Smooth muscle cell (in vitro differentiated cells): Measurements from ENCODE around the gene IDH3A. TPM values are rescaled to one million over a fixed set of nuclear protein-coding genes. Genes with fewer than 3 reads are reported as not detected.

Experiments
- DNase-seq: peaks from one replicate; lab custom pipeline; 2025; ENCODE audit not compliant: unreplicated experiment; lab: John Stamatoyannopoulos, UW
- H2AFZ ChIP-seq: fragments of 200-600 bp; sonication (generic); 2 replicates; pipeline ENCODE4 v1.6.0; 2016; ENCODE audit warnings: antibody characterized with exemption, low read depth, mild to moderate bottlenecking
- H3F3A ChIP-seq: fragments of 200-600 bp; sonication (generic); 2 replicates; pipeline ENCODE4 v1.6.0; 2017; ENCODE audit warnings: antibody characterized with exemption, low read depth
- H3K27ac ChIP-seq: fragments of 200-600 bp; sonication (generic); 2 replicates; pipeline ENCODE4 v1.5.1; 2016; ENCODE audit warnings: low read depth, mild to moderate bottlenecking
- H3K27me3 ChIP-seq: fragments of 200-600 bp; sonication (generic); 2 replicates; pipeline ENCODE4 v1.6.1; 2016; ENCODE audit warnings: low read depth, mild to moderate bottlenecking
- H3K36me3 ChIP-seq: fragments of 200-600 bp; sonication (generic); 2 replicates; pipeline ENCODE4 v1.5.1; 2016; ENCODE audit warnings: low read depth
- H3K4me1 ChIP-seq: fragments of 200-600 bp; sonication (generic); 2 replicates; pipeline ENCODE4 v1.5.1; 2016; ENCODE audit warnings: low read depth
- H3K4me2 ChIP-seq: fragments of 200-600 bp; sonication (generic); 2 replicates; pipeline ENCODE4 v1.6.0; 2016; ENCODE audit warnings: mild to moderate bottlenecking
- H3K4me3 ChIP-seq: fragments of 200-600 bp; sonication (generic); 2 replicates; pipeline ENCODE4 v1.5.1; 2016; ENCODE audit warnings: mild to moderate bottlenecking
- H3K79me2 ChIP-seq: fragments of 200-600 bp; sonication (generic); 2 replicates; pipeline ENCODE4 v1.6.0; 2016; ENCODE audit warnings: low read depth, mild to moderate bottlenecking
- H3K9ac ChIP-seq: fragments of 200-600 bp; sonication (generic); 2 replicates; pipeline ENCODE4 v1.6.0; 2016; ENCODE audit warnings: low read depth
- H3K9me3 ChIP-seq: fragments of 200-600 bp; sonication (generic); replicated peaks from 2 replicates; pipeline ENCODE4 v1.5.1; 2016; ENCODE audit warnings: low read depth
- H4K20me1 ChIP-seq: fragments of 200-600 bp; sonication (generic); 2 replicates; pipeline ENCODE4 v1.6.0; 2016; ENCODE audit warnings: low read depth
- WGBS: methylation state at CpG from one replicate; pipeline ENCODE4 v1.1.7; 2016; ENCODE audit warnings: low lambda C conversion rate; 5-methylcytosine and 5-hydroxymethylcytosine counted together
- polyA plus RNA-seq: library from polyadenylated mRNA; unstranded; fragments of >200 nt; fragmentation: Nextera tagmentation; extraction: Ambion mirVana; gene quantifications from 2 replicates; pipeline ENCODE4 v1.2.1, GENCODE V29; 2016
- total RNA-seq: library from RNA; depleted of rRNA; stranded (reverse); fragments of >200 nt; gene quantifications from 2 replicates; pipeline ENCODE4 v1.2.3, GENCODE V29; 2014
- TF ChIP-seq, protein P1 (sequence below): fragments of 200-600 bp; sonication (generic); IDR thresholded peaks from 2 replicates; pipeline ENCODE4 v1.5.1; 2017; ENCODE audit warnings: borderline replicate concordance, mild to moderate bottlenecking, antibody characterized with exemption; ENCODE audit not compliant: insufficient read depth, poor library complexity, severe bottlenecking

Gene IDH3A
- total and polyA plus RNA-seq, 2 experiments from 2014 or later, result 31.3 to 56.9 TPM

DNA sequence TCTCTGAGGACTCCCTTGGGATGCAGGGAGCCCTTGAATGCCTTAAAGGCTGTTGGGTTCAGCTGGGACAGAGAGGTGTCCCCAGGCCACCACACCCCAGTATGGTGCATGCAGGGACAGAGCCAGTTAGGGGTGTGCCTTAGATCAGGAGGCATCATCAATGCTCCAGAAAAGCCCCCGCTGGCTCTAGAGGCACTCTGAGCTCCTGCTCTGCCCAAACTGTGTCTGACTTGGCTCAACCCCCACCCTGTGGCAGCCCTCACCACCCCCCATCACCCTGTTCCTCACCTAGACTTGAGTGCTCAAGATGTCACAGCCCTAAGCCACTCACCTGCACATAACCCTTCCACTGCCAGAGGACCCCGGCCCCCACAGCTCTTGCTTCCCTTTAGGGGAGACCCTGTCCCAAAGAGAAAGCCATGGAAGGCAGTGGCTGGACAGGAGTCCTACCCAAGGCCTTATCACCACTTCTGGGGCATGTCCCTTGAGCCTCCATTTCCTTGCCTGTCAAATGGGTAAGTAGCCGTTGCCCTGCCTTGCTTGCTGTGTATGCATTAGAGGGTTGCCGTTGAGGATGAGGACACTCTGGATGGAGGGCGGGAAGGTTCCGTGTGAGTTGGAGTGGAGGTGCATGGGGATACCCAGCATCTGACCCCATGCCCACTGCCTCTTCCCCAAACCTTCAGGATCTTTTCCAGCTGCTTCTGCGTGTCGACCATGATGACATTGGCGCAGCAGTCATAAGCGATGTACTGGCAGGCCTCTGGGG, 43.8 kb downstream of the IDH3A start:
- no peaks in the 10 kb centered on the region for H3K79me2 ChIP-seq
- H3K9ac ChIP-seq, result no peak overlapping the region
- DNase-seq, result no peak
- no peak overlapping the region for H2AFZ ChIP-seq
- no peaks in the 10 kb centered on the region for H3K27me3 ChIP-seq
- H3K27ac ChIP-seq, result no peak overlapping the region
- H3K4me3 ChIP-seq, result no peak overlapping the region
- no peaks in the 10 kb centered on the region for H3K4me1 ChIP-seq
- WGBS, result 93% methylated on average over 10 of the region's 10 CpGs
- H3K9me3 ChIP-seq, result no peaks in the 10 kb centered on the region
- H4K20me1 ChIP-seq, result no peaks in the 10 kb centered on the region
- no peak overlapping the region for H3K4me2 ChIP-seq
- H3F3A ChIP-seq, result no peaks in the 10 kb centered on the region
- TF ChIP-seq, protein P1, sequence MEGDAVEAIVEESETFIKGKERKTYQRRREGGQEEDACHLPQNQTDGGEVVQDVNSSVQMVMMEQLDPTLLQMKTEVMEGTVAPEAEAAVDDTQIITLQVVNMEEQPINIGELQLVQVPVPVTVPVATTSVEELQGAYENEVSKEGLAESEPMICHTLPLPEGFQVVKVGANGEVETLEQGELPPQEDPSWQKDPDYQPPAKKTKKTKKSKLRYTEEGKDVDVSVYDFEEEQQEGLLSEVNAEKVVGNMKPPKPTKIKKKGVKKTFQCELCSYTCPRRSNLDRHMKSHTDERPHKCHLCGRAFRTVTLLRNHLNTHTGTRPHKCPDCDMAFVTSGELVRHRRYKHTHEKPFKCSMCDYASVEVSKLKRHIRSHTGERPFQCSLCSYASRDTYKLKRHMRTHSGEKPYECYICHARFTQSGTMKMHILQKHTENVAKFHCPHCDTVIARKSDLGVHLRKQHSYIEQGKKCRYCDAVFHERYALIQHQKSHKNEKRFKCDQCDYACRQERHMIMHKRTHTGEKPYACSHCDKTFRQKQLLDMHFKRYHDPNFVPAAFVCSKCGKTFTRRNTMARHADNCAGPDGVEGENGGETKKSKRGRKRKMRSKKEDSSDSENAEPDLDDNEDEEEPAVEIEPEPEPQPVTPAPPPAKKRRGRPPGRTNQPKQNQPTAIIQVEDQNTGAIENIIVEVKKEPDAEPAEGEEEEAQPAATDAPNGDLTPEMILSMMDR, result no peak
- no peaks in the 10 kb centered on the region for H3K36me3 ChIP-seq

DNA sequence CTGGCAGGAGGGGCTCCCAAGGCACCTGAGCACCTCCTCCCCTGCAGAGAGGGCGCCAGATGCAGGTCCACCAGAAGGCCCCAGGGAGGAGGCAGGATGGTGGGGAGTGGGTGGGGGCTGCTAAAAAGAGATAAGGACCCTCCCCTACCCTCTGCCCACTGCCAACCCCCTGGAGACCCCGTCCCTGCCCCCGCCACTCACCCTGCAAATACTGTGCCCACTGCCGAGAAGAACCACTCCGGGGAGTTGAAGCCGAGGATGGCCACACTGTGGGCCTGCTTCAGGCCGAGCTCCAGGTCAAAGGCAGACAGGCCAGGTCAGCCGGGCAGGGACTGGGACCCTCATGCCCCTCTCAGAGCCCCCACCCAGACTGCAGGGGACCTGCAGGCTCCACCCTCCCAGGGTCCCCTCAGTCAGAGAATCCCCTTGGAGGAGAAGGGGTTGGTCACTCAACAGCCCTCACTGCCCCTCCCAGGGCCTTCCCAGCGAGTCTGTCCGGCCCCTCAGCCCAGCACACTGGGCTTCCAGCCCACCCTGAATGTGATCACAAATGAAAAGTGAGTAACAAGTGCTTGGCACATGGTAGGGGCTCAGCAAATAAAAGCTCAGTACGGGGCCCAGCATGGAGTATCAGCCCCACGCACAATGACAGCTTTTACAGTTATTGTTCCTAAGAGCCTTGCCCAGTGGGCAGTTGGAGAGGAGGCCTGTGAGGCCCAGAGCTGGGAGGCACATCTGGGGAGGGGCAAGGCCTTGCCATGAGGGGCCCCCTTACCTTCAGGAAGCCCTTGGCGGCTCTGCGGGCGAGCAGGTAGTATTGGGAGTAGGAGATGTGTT, 44.8 kb downstream of the IDH3A start:
- H2AFZ ChIP-seq, result no peak overlapping the region
- no peaks in the 10 kb centered on the region for H4K20me1 ChIP-seq
- H3K9ac ChIP-seq, result no peak overlapping the region
- H3K27me3 ChIP-seq, result no peaks in the 10 kb centered on the region
- no peaks in the 10 kb centered on the region for H3F3A ChIP-seq
- H3K27ac ChIP-seq, result no peak overlapping the region
- no peaks in the 10 kb centered on the region for H3K36me3 ChIP-seq
- no peaks in the 10 kb centered on the region for H3K4me1 ChIP-seq
- TF ChIP-seq, protein P1, result no peak
- no peaks in the 10 kb centered on the region for H3K79me2 ChIP-seq
- DNase-seq, result no peak
- H3K4me2 ChIP-seq, result no peak overlapping the region
- H3K9me3 ChIP-seq, result no peaks in the 10 kb centered on the region
- 93% methylated on average over 12 of the region's 15 CpGs for WGBS
- no peak overlapping the region for H3K4me3 ChIP-seq

DNA sequence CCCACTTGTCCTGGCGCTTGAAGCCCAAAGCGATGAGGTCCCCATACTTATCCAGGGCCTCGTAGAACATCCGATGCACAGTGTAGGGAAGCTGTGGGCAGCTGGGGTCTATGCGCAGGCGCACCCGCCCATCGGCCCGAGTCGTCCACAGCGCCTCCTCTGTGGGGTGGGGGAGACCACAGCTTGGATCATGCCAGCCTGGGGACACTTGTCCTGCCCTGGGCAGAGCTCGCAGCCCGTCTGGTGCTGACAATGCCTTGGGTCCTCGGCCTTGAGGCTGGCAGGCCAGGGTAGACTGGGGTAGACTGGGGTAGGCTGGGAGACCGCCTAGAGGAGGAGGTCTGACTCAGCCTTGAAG, 45.4 kb downstream of the IDH3A start:
- Histone ChIP-seq H4K20me1 (no peaks in the 10 kb centered on the region), H3K79me2 (no peaks in the 10 kb centered on the region), H2AFZ (no peak overlapping the region), H3K27me3 (no peaks in the 10 kb centered on the region), H3K9me3 (no peaks in the 10 kb centered on the region), H3K27ac (no peak overlapping the region), H3K4me1 (no peaks in the 10 kb centered on the region), H3K9ac (no peak overlapping the region), H3F3A (no peaks in the 10 kb centered on the region), H3K36me3 (no peaks in the 10 kb centered on the region), H3K4me2 (no peak overlapping the region), H3K4me3 (no peak overlapping the region)
- 94% methylated on average over 15 of the region's 15 CpGs for WGBS
- TF ChIP-seq, protein P1, result no peak
- no peak for DNase-seq
